Stomach (tissue), 9 donors: ENCODE results near the gene C16orf96. TPM values are rescaled to one million over a fixed set of nuclear protein-coding genes. Genes with fewer than 3 reads are reported as not detected.
A peak's percentile ranks its signal among the peaks of the same experiment; 100 is the strongest.

Experiments used
- DNase-seq, 2 donors: peaks; one replicate each; pipeline versions ENCODE4 v3.0.0 to v3.0.0-alpha.2; 2013 to 2019
- H3K27ac ChIP-seq, 5 donors: fragments of 200-600 bp in 4 of 5; sonication (generic) in 4 of 5; one replicate each; pipeline ENCODE4 v1.5.1; 2013 to 2019; ENCODE audit warnings: mild to moderate bottlenecking in 1 of 5, moderate library complexity in 1 of 5
- H3K27me3 ChIP-seq, 3 donors: fragments of 200-600 bp; sonication (generic); one replicate each; pipeline ENCODE4 v1.5.1; 2017 to 2019; ENCODE audit warnings: mixed run types in 1 of 3
- H3K36me3 ChIP-seq, 4 donors: fragments of 200-600 bp; sonication (generic); 1 replicate in 3 of 4; 2 replicates in 1 of 4; pipeline ENCODE4 v1.5.1; 2016 to 2019
- H3K4me1 ChIP-seq, 4 donors: fragments of 200-600 bp; sonication (generic); one replicate each; pipeline ENCODE4 v1.5.1; 2016 to 2019
- H3K4me3 ChIP-seq, 4 donors: fragments of 200-600 bp; sonication (generic) in 3 of 4; one replicate each; pipeline ENCODE4 v1.5.1; 2016 to 2019; ENCODE audit warnings: mild to moderate bottlenecking in 1 of 4
- H3K9me3 ChIP-seq, 4 donors: fragments of 200-600 bp; sonication (generic); one replicate each; pipeline ENCODE4 v1.5.1; 2016 to 2019
- CTCF ChIP-seq, 7 experiments: fragments of 450-650 bp in 4 of 7; fragments of 200-600 bp in 3 of 7; sonication (generic) in 3 of 7; IDR thresholded peaks; one replicate each; pipeline ENCODE4 v1.5.1; 2016 to 2019; ENCODE audit warnings: antibody characterized with exemption in 7 of 7, control low read depth in 2 of 7, mild to moderate bottlenecking in 1 of 7
- EP300 ChIP-seq: sonication (generic); formaldehyde crosslinking; IDR thresholded peaks from one replicate; pipeline ENCODE4 v1.6.1; 2017; ENCODE audit warnings: antibody characterized with exemption
- POLR2A ChIP-seq, 4 donors: fragments of 450-650 bp; IDR thresholded peaks; one replicate each; pipeline ENCODE4 v1.6.1; 2016; ENCODE audit warnings: antibody characterized with exemption in 4 of 4, control low read depth in 2 of 4, mild to moderate bottlenecking in 1 of 4, moderate library complexity in 1 of 4
- POLR2AphosphoS5 ChIP-seq, 3 donors: sonication (generic); formaldehyde crosslinking; IDR thresholded peaks; one replicate each; pipeline ENCODE4 v1.6.1; 2016; ENCODE audit warnings: antibody characterized with exemption in 3 of 3
- WGBS, 5 donors: extraction: QIAGEN DNeasy Blood & Tissue Kit in 3 of 5; methylation state at CpG; one replicate each; pipeline versions ENCODE4 v1.1.5 to v1.1.7; 2013 to 2018; 5-methylcytosine and 5-hydroxymethylcytosine counted together
- intact Hi-C: fragments of 100-400 bp; cut with DNase I; formaldehyde crosslinking; loops from one replicate; pipeline ENCODE4 v1.15.1; 2023; ENCODE audit warnings: low total_unique reads
- polyA plus RNA-seq, 3 donors: library from polyadenylated mRNA; stranded (reverse); fragments of 200-250 nt; gene quantifications; one replicate each; pipeline ENCODE4 v1.2.3, GENCODE V29; 2013
- total RNA-seq, 5 donors: library from RNA; depleted of rRNA; stranded (reverse); fragments of >200 nt; gene quantifications; one replicate each; pipeline versions ENCODE4 v1.1.0 to v1.2.3, GENCODE V29; 2014 to 2016
- donor health status: healthy with polysubstance abuse.
- donor health status: Bipolar disorder and iron deficiency.
- donor health status: healthy.

C16orf96 gene
- total and polyA plus RNA-seq, 8 donors, result 0.37 to 0.43 TPM; not detected in 6

GRCh38 chr16:4509420-4509819, 46.7 kb upstream of the C16orf96 start:
- peaks cover 63 to 90% (median 85%) of the 10 kb centered on the region in 4 donors for H3K36me3 ChIP-seq
- intact Hi-C loops, result loop anchor here (5.0 kb wide), 1 partner anchor 33 kb away; no protein-coding TSS in a partner anchor
- TF ChIP-seq POLR2A (IDR thresholded peaks at IDR 0.05) (no peak), CTCF (IDR thresholded peaks at IDR 0.05) (no peak), EP300 (no peak), POLR2AphosphoS5 (IDR thresholded peaks at IDR 0.05) (no peak)
- H3K4me1 ChIP-seq, result peaks cover 41 to 73% (median 56%) of the 10 kb centered on the region in 4 donors
- H3K9me3 ChIP-seq, result no peaks in the 10 kb centered on the region
- H3K27ac ChIP-seq, result peak overlapping the region in 2 of 5 donors; percentile 2 to 28
- WGBS, 5 donors, result 75 to 88% (median 80%) methylated on average over 7 to 8 of the region's 8 CpGs
- no peak for DNase-seq
- no peak overlapping the region for H3K4me3 ChIP-seq
- no peaks in the 10 kb centered on the region for H3K27me3 ChIP-seq

GRCh38 chr16:4510131-4510530, 46.0 kb upstream of the C16orf96 start:
- peaks cover 63 to 91% (median 85%) of the 10 kb centered on the region in 4 donors for H3K36me3 ChIP-seq
- 27 to 64% (median 47%) methylated on average over 5 of the region's 5 CpGs for WGBS, 5 donors

GRCh38 chr16:4510747-4511426, 45.3 kb upstream of the C16orf96 start:
- Histone ChIP-seq H3K27me3 (no peaks in the 10 kb centered on the region), H3K36me3 (peaks cover 63 to 85% (median 79%) of the 10 kb centered on the region in 4 donors), H3K4me3 (no peak overlapping the region), H3K27ac (peak overlapping the region; percentile 1 to 75 (median 52)), H3K9me3 (no peaks in the 10 kb centered on the region), H3K4me1 (peaks cover 34 to 72% (median 54%) of the 10 kb centered on the region in 4 donors)
- WGBS, 5 donors, result 40 to 66% (median 54%) methylated on average over 13 to 14 of the region's 14 CpGs
- intact Hi-C loops, result no loop called here
- TF ChIP-seq CTCF (IDR thresholded peaks at IDR 0.05) (no peak), POLR2A (IDR thresholded peaks at IDR 0.05) (no peak), POLR2AphosphoS5 (IDR thresholded peaks at IDR 0.05) (no peak), EP300 (no peak)
- peak in 1 of 2 donors; percentile 39 for DNase-seq

More at GRCh38 chr16:4510131-4510530, 46.0 kb upstream of the C16orf96 start:
- no peak for DNase-seq
- Histone ChIP-seq H3K4me1 (peaks cover 40 to 73% (median 58%) of the 10 kb centered on the region in 4 donors), H3K27me3 (no peaks in the 10 kb centered on the region), H3K9me3 (no peaks in the 10 kb centered on the region), H3K4me3 (no peak overlapping the region), H3K27ac (peak overlapping the region in 3 of 5 donors; percentile 2 to 28 (median 27))
- TF ChIP-seq POLR2A (IDR thresholded peaks at IDR 0.05) (no peak), POLR2AphosphoS5 (IDR thresholded peaks at IDR 0.05) (no peak), EP300 (no peak), CTCF (IDR thresholded peaks at IDR 0.05) (no peak)
- intact Hi-C loops, result no loop called here

- 46 to 90% (median 56%) methylated on average over 2 to 9 of the region's 9 CpGs for WGBS, 5 donors
- no peaks in the 10 kb centered on the region for H3K9me3 ChIP-seq
- intact Hi-C loops, result no loop called here
- no peak overlapping the region for H3K4me3 ChIP-seq
- DNase-seq, result peak; percentile 73 to 84
- H3K36me3 ChIP-seq, result peaks cover 63 to 79% (median 77%) of the 10 kb centered on the region in 4 donors
- H3K4me1 ChIP-seq, result peaks cover 29 to 72% (median 50%) of the 10 kb centered on the region in 4 donors
- TF ChIP-seq CTCF (IDR thresholded peaks at IDR 0.05), result peak in 5 of 7 experiments; percentile 41 to 59 (median 54)
- peak in 1 of 3 donors; percentile 45 for TF ChIP-seq POLR2AphosphoS5 (IDR thresholded peaks at IDR 0.05)
- no peak for TF ChIP-seq EP300
- TF ChIP-seq POLR2A (IDR thresholded peaks at IDR 0.05), result no peak
- H3K27me3 ChIP-seq, result no peaks in the 10 kb centered on the region
- peak overlapping the region; percentile 1 to 75 (median 52) for H3K27ac ChIP-seq
Observed at GRCh38 chr16:4511441-4512082, 44.6 kb upstream of the C16orf96 start.
